Breast epithelium (tissue), 4 donors: Measurements from ENCODE around the gene NR4A1. TPM values are rescaled to one million over a fixed set of nuclear protein-coding genes. Genes with fewer than 3 reads are reported as not detected.

Experiments used
- DNase-seq, 2 donors: peaks; one replicate each; pipeline ENCODE4 v3.0.0-alpha.2; 2019; ENCODE audit warnings: low spot score in 2 of 2
- H3K27ac ChIP-seq, 2 donors: fragments of 200-600 bp; sonication (generic) in 1 of 2; one replicate each; pipeline ENCODE4 v1.5.1; 2016 to 2019; ENCODE audit warnings: mild to moderate bottlenecking in 1 of 2
- H3K27me3 ChIP-seq, 2 donors: fragments of 200-600 bp; sonication (generic) in 1 of 2; one replicate each; pipeline versions ENCODE4 v1.5.1 to v1.6.0; 2017 to 2019; ENCODE audit warnings: control low read depth in 1 of 2, mild to moderate bottlenecking in 1 of 2
- H3K36me3 ChIP-seq: fragments of 200-600 bp; one replicate; pipeline ENCODE4 v1.5.1; 2019
- H3K4me1 ChIP-seq, 2 donors: fragments of 200-600 bp; sonication (generic); one replicate each; pipeline ENCODE4 v1.5.1; 2016 to 2019; ENCODE audit warnings: control low read depth in 1 of 2
- H3K4me3 ChIP-seq, 3 donors: fragments of 200-600 bp; sonication (generic); 1 replicate in 2 of 3; 2 replicates in 1 of 3; pipeline ENCODE4 v1.5.1; 2016 to 2019; ENCODE audit warnings: mild to moderate bottlenecking in 3 of 3, moderate library complexity in 2 of 3
- H3K9me3 ChIP-seq, 2 donors: fragments of 200-600 bp; sonication (generic) in 1 of 2; one replicate each; pipeline ENCODE4 v1.5.1; 2016 to 2019; ENCODE audit warnings: control low read depth in 1 of 2
- CTCF ChIP-seq, 3 donors: fragments of 450-650 bp; IDR thresholded peaks; one replicate each; pipeline ENCODE4 v1.5.1; 2016 to 2017; ENCODE audit warnings: antibody characterized with exemption in 3 of 3, mild to moderate bottlenecking in 3 of 3, moderate library complexity in 3 of 3
- POLR2A ChIP-seq: fragments of 450-650 bp; IDR thresholded peaks from one replicate; pipeline ENCODE4 v1.6.1; 2016; ENCODE audit warnings: antibody characterized with exemption, mild to moderate bottlenecking, moderate library complexity
- POLR2AphosphoS5 ChIP-seq, 3 donors: sonication (generic); formaldehyde crosslinking; IDR thresholded peaks; one replicate each; pipeline ENCODE4 v1.6.1; 2017; ENCODE audit warnings: antibody characterized with exemption in 3 of 3
- intact Hi-C: fragments of 100-400 bp; cut with DNase I; formaldehyde crosslinking; loops from one replicate; pipeline ENCODE4 v1.15.1; 2023; ENCODE audit warnings: low total_unique reads
- total RNA-seq, 3 donors: library from RNA; depleted of rRNA; stranded (reverse); fragments of >200 nt; gene quantifications; one replicate each; pipeline ENCODE4 v1.1.0, GENCODE V29; 2016

The NR4A1 gene
- total RNA-seq, 3 donors from 2014 or later = 35.7 to 154 (median 66.2) TPM

- no peak for DNase-seq
- H3K27ac ChIP-seq = peak overlapping the region; percentile 92 to 94
- no peak for TF ChIP-seq POLR2A
- TF ChIP-seq POLR2AphosphoS5 (IDR thresholded peaks at IDR 0.05) = no peak
- no peak for TF ChIP-seq CTCF (IDR thresholded peaks at IDR 0.05)
- peak overlapping the region; percentile 5 to 46 (median 16) for H3K4me3 ChIP-seq
- intact Hi-C loops = no loop called here
- H3K36me3 ChIP-seq = no peaks in the 10 kb centered on the region
- no peaks in the 10 kb centered on the region for H3K9me3 ChIP-seq
- peaks cover 10 to 37% of the 10 kb centered on the region in 2 donors for H3K4me1 ChIP-seq
- H3K27me3 ChIP-seq = no peaks in the 10 kb centered on the region
Observed at GRCh38 chr12:52043386-52044212, 7.6 kb upstream of the NR4A1 start.

GRCh38 chr12:52044292-52044983, 6.8 kb upstream of the NR4A1 start:
- peak; percentile 88 to 95 for DNase-seq
- peak overlapping the region; percentile 92 to 94 for H3K27ac ChIP-seq
- peaks cover 10 to 37% of the 10 kb centered on the region in 2 donors for H3K4me1 ChIP-seq
- intact Hi-C loops = no loop called here
- H3K27me3 ChIP-seq = no peaks in the 10 kb centered on the region
- no peak for TF ChIP-seq CTCF (IDR thresholded peaks at IDR 0.05)
- peak; percentile 30 to 56 (median 38) for TF ChIP-seq POLR2AphosphoS5 (IDR thresholded peaks at IDR 0.05)
- no peak for TF ChIP-seq POLR2A
- peak overlapping the region; percentile 5 to 46 (median 16) for H3K4me3 ChIP-seq
- no peaks in the 10 kb centered on the region for H3K36me3 ChIP-seq
- no peaks in the 10 kb centered on the region for H3K9me3 ChIP-seq

- peak overlapping the region; percentile 92 to 94 for H3K27ac ChIP-seq
- H3K4me3 ChIP-seq = peak overlapping the region in 1 of 3 donors; percentile 3
- TF ChIP-seq POLR2AphosphoS5 (IDR thresholded peaks at IDR 0.05) (no peak), POLR2A (no peak), CTCF (IDR thresholded peaks at IDR 0.05) (no peak)
- H3K36me3 ChIP-seq = no peaks in the 10 kb centered on the region
- no peak for DNase-seq
- H3K27me3 ChIP-seq = no peaks in the 10 kb centered on the region
- no peaks in the 10 kb centered on the region for H3K9me3 ChIP-seq
- peaks cover 16 to 37% of the 10 kb centered on the region in 2 donors for H3K4me1 ChIP-seq
- intact Hi-C loops = no loop called here
Observed at GRCh38 chr12:52045794-52046199, 5.4 kb upstream of the NR4A1 start.

GRCh38 chr12:52046859-52047258, 4.4 kb upstream of the NR4A1 start:
- intact Hi-C loops = no loop called here
- Histone ChIP-seq H3K9me3 (no peaks in the 10 kb centered on the region), H3K27ac (no peak overlapping the region), H3K4me3 (no peak overlapping the region), H3K27me3 (no peaks in the 10 kb centered on the region), H3K4me1 (peaks cover 14 to 30% of the 10 kb centered on the region in 2 donors), H3K36me3 (no peaks in the 10 kb centered on the region)
- no peak for DNase-seq
- TF ChIP-seq POLR2AphosphoS5 (IDR thresholded peaks at IDR 0.05) = no peak
- TF ChIP-seq CTCF (IDR thresholded peaks at IDR 0.05) = no peak
- TF ChIP-seq POLR2A = no peak

- intact Hi-C loops = no loop called here
Observed at GRCh38 chr12:52049286-52049685, 2.0 kb upstream of the NR4A1 start.

More at GRCh38 chr12:52049286-52049685, 2.0 kb upstream of the NR4A1 start:
- Histone ChIP-seq H3K4me1 (peaks cover 11 to 22% of the 10 kb centered on the region in 2 donors), H3K27ac (no peak overlapping the region), H3K36me3 (no peaks in the 10 kb centered on the region), H3K9me3 (no peaks in the 10 kb centered on the region), H3K4me3 (no peak overlapping the region), H3K27me3 (no peaks in the 10 kb centered on the region)
- TF ChIP-seq POLR2AphosphoS5 (IDR thresholded peaks at IDR 0.05) (no peak), CTCF (IDR thresholded peaks at IDR 0.05) (no peak), POLR2A (no peak)
- no peak for DNase-seq
